Neuronal stem cell (in vitro differentiated cells): ENCODE data around the gene DNAH17.
A peak's percentile ranks its signal among the peaks of the same experiment; 100 is the strongest.

ENCODE experiments used
- DNase-seq: peaks from one replicate; pipeline ENCODE4 v3.0.0-alpha.2; 2013; ENCODE audit warnings: low spot score
- H2AFZ ChIP-seq: one replicate; pipeline ENCODE4 v1.6.1; 2013; ENCODE audit warnings: mild to moderate bottlenecking, low read length, inconsistent platforms
- H2AK5ac ChIP-seq: 2 replicates; pipeline ENCODE4 v1.6.1; 2013; ENCODE audit warnings: low read depth, mild to moderate bottlenecking, inconsistent platforms, low read length, moderate library complexity, mixed read lengths
- H2BK120ac ChIP-seq: 2 replicates; pipeline ENCODE4 v1.6.1; 2013; ENCODE audit warnings: low read depth, mild to moderate bottlenecking, inconsistent platforms, low read length, moderate library complexity, mixed read lengths
- H2BK12ac ChIP-seq: one replicate; pipeline ENCODE4 v1.6.1; 2013; ENCODE audit warnings: low read length, inconsistent platforms
- H2BK15ac ChIP-seq: 2 replicates; pipeline ENCODE4 v1.6.1; 2013; ENCODE audit warnings: mild to moderate bottlenecking, low read length, inconsistent platforms, mixed read lengths
- H2BK5ac ChIP-seq: one replicate; pipeline ENCODE4 v1.6.1; 2013; ENCODE audit warnings: inconsistent platforms, mild to moderate bottlenecking, low read length, moderate library complexity
- H3K14ac ChIP-seq: one replicate; pipeline ENCODE4 v1.6.1; 2013; ENCODE audit warnings: low read length, inconsistent platforms
- H3K18ac ChIP-seq: 2 replicates; pipeline ENCODE4 v1.6.1; 2013; ENCODE audit warnings: low read length, inconsistent platforms
- H3K23ac ChIP-seq: 2 replicates; pipeline ENCODE4 v1.6.1; 2013; ENCODE audit warnings: low read depth, mild to moderate bottlenecking, mixed read lengths, low read length, inconsistent platforms; ENCODE audit not compliant: poor library complexity
- H3K27ac ChIP-seq: replicated peaks from 3 replicates; pipeline ENCODE4 v1.5.1; 2013; ENCODE audit warnings: low read length, inconsistent platforms
- H3K27me3 ChIP-seq, 3 experiments: 2 replicates each; pipeline ENCODE4 v1.6.1; 2013; ENCODE audit warnings: low read length in 3 of 3, mild to moderate bottlenecking in 2 of 3, inconsistent platforms in 1 of 3, low read depth in 1 of 3, mixed read lengths in 1 of 3, moderate library complexity in 1 of 3; ENCODE audit not compliant: control insufficient read depth in 3 of 3, insufficient read depth in 3 of 3
- H3K36me3 ChIP-seq, 2 donors: replicated peaks in 1 of 2; 2 replicates each; pipeline ENCODE4 v1.6.1; 2013; ENCODE audit warnings: low read length in 2 of 2; ENCODE audit not compliant: control insufficient read depth in 2 of 2, insufficient read depth in 2 of 2
- H3K4ac ChIP-seq: 2 replicates; pipeline ENCODE4 v1.6.1; 2013; ENCODE audit warnings: inconsistent platforms, mild to moderate bottlenecking, low read length, moderate library complexity
- H3K4me1 ChIP-seq, 2 donors: 1 replicate in 1 of 2; 2 replicates in 1 of 2; pipeline ENCODE4 v1.6.1; 2013; ENCODE audit warnings: low read length in 2 of 2, low read depth in 1 of 2; ENCODE audit not compliant: control insufficient read depth in 2 of 2, insufficient read depth in 1 of 2
- H3K4me2 ChIP-seq: one replicate; pipeline ENCODE4 v1.6.1; 2013; ENCODE audit warnings: mild to moderate bottlenecking, low read length, inconsistent platforms; ENCODE audit not compliant: insufficient read depth, poor library complexity, severe bottlenecking
- H3K4me3 ChIP-seq, 2 donors: 2 replicates each; pipeline ENCODE4 v1.5.1; 2013; ENCODE audit warnings: low read length in 2 of 2, mild to moderate bottlenecking in 2 of 2, inconsistent platforms in 1 of 2, moderate library complexity in 1 of 2
- H3K79me1 ChIP-seq: one replicate; pipeline ENCODE4 v1.6.1; 2013; ENCODE audit warnings: low read depth, mild to moderate bottlenecking, inconsistent platforms, low read length, moderate library complexity
- H3K9ac ChIP-seq: one replicate; pipeline ENCODE4 v1.6.1; 2013; ENCODE audit warnings: mild to moderate bottlenecking, low read depth, low read length, inconsistent platforms; ENCODE audit not compliant: poor library complexity
- H3K9me3 ChIP-seq, 2 donors: replicated peaks in 1 of 2; 2 replicates each; pipeline versions ENCODE3 to v1.6.1; 2013; ENCODE audit warnings: low read length in 2 of 2, mild to moderate bottlenecking in 2 of 2, inconsistent platforms in 1 of 2, low read depth in 1 of 2, mixed read lengths in 1 of 2, moderate library complexity in 1 of 2; ENCODE audit not compliant: control insufficient read depth in 2 of 2, insufficient read depth in 1 of 2
- H4K8ac ChIP-seq: one replicate; pipeline ENCODE4 v1.6.1; 2013; ENCODE audit warnings: low read depth, mild to moderate bottlenecking, inconsistent platforms, low read length, moderate library complexity
- H4K91ac ChIP-seq: one replicate; pipeline ENCODE4 v1.6.1; 2013; ENCODE audit warnings: low read length, low read depth, mild to moderate bottlenecking, inconsistent platforms; ENCODE audit not compliant: poor library complexity
- WGBS, 2 donors: extraction: QIAGEN DNeasy Blood & Tissue Kit; methylation state at CpG; one replicate each; pipeline ENCODE4 v1.1.7; 2013; ENCODE audit warnings: missing lambda C conversion rate in 2 of 2, mixed read lengths in 1 of 2; ENCODE audit not compliant: insufficient read length in 2 of 2, insufficient replicate concordance in 1 of 2; ENCODE audit errors: extremely low coverage in 2 of 2; 5-methylcytosine and 5-hydroxymethylcytosine counted together

Gene DNAH17

DNA sequence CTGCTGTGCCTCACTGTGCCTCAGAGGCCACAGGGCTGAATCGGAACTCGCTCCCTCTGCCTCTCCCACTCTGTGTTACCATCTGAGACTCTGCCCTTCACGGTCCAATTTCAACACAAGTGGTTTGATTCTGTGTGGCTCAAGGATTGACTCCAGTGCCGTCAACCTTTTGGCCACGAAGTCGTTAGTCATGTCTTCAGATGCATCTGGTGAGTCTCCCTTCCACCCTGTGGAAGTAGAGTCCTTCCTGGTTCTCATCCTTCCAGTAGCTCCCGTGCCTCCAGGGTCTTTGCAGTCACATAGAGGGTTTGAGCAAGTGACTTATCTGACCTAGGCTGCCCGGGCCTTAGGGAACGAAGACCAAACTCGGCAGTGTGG is 147.6 kb downstream of the DNAH17 start:
- Histone ChIP-seq H3K23ac (no peak overlapping the region), H4K91ac (no peak overlapping the region), H3K9ac (no peak overlapping the region), H3K27ac (no peak overlapping the region), H3K27me3 (no peaks in the 10 kb centered on the region), H3K18ac (no peak overlapping the region), H2AK5ac (no peak overlapping the region), H3K4me1 (peaks cover 3 to 20% of the 10 kb centered on the region in 2 donors), H2AFZ (no peak overlapping the region), H2BK12ac (no peak overlapping the region), H2BK5ac (no peak overlapping the region), H4K8ac (no peak overlapping the region), H3K4me3 (no peak overlapping the region), H2BK15ac (no peak overlapping the region), H3K79me1 (no peaks in the 10 kb centered on the region), H3K4ac (no peak overlapping the region), H3K14ac (no peak overlapping the region), H3K4me2 (no peak overlapping the region), H3K36me3 (peaks cover 16 to 46% of the 10 kb centered on the region in 2 donors), H2BK120ac (no peak overlapping the region), H3K9me3 (no peaks in the 10 kb centered on the region)
- no CpG with 5 or more reads among the region's 10 CpGs for WGBS, 2 donors
- DNase-seq = no peak

- H3K27ac ChIP-seq = no peak overlapping the region
- H3K9ac ChIP-seq = peak overlapping the region; percentile 51
- no CpG with 5 or more reads among the region's 24 CpGs for WGBS, 2 donors
- H3K23ac ChIP-seq = peak overlapping the region; percentile 76
- peak overlapping the region; percentile 19 for H3K18ac ChIP-seq
- no peaks in the 10 kb centered on the region for H3K79me1 ChIP-seq
- H2BK5ac ChIP-seq = no peak overlapping the region
- no peak overlapping the region for H3K4me3 ChIP-seq
- H3K9me3 ChIP-seq = no peaks in the 10 kb centered on the region
- H3K14ac ChIP-seq = no peak overlapping the region
- H3K27me3 ChIP-seq = no peaks in the 10 kb centered on the region
- H3K4me2 ChIP-seq = no peak overlapping the region
- no peak overlapping the region for H4K91ac ChIP-seq
- H2BK15ac ChIP-seq = no peak overlapping the region
- no peak overlapping the region for H4K8ac ChIP-seq
- H2BK120ac ChIP-seq = no peak overlapping the region
- no peak overlapping the region for H3K4ac ChIP-seq
- no peak for DNase-seq
- peaks cover 20 to 52% of the 10 kb centered on the region in 2 donors for H3K36me3 ChIP-seq
- no peak overlapping the region for H2AFZ ChIP-seq
- H2AK5ac ChIP-seq = peak overlapping the region; percentile 20
- no peak overlapping the region for H2BK12ac ChIP-seq
- H3K4me1 ChIP-seq = peaks cover 0 to 17% of the 10 kb centered on the region in 2 donors
Observed at GRCh38 chr17:78428836-78429617, 148.2 kb downstream of the DNAH17 start.

- Histone ChIP-seq H3K4me1 (peaks cover 0 to 12% of the 10 kb centered on the region in 2 donors), H3K4me3 (no peak overlapping the region), H3K27me3 (no peaks in the 10 kb centered on the region), H2BK12ac (no peak overlapping the region), H2BK15ac (no peak overlapping the region), H3K9ac (peak overlapping the region; percentile 78), H3K4me2 (no peak overlapping the region), H4K8ac (no peak overlapping the region), H3K18ac (peak overlapping the region; percentile 39), H3K23ac (peak overlapping the region; percentile 34), H2AFZ (no peak overlapping the region), H4K91ac (no peak overlapping the region), H3K27ac (peak overlapping the region; percentile 3), H3K79me1 (peaks cover 2% of the 10 kb centered on the region), H3K9me3 (no peaks in the 10 kb centered on the region), H2AK5ac (no peak overlapping the region), H3K4ac (no peak overlapping the region), H2BK5ac (no peak overlapping the region), H2BK120ac (no peak overlapping the region), H3K36me3 (peaks cover 26 to 61% of the 10 kb centered on the region in 2 donors), H3K14ac (no peak overlapping the region)
- no peak for DNase-seq
- WGBS, 2 donors = no CpG with 5 or more reads among the region's 20 CpGs
Observed at GRCh38 chr17:78428025-78428575, 149.1 kb downstream of the DNAH17 start.

DNA sequence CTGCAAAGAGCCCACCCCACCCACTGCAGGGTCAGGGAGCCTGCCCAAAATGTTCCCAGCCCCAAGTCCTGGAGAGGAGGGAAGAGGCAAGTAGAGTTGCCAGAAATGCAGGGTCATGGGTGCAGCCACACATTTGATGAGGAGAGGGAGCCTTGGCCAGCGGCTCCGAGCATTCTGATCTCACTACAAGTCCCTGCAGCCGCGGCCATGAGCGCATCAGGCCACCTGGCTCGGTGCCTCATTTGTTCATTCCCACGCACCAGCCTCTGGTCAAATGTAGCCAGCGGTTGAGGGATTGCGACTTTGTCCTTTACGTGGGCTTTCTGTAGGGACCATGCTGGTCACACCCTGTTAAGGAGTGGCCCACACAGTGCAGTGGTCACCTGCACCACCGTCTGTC is 150.1 kb downstream of the DNAH17 start:
- DNase-seq = no peak
- no peak overlapping the region for H3K23ac ChIP-seq

More for the DNA sequence above, 150.1 kb downstream of the DNAH17 start:
- H2AFZ ChIP-seq = no peak overlapping the region
- peaks cover 29 to 71% of the 10 kb centered on the region in 2 donors for H3K36me3 ChIP-seq
- no peak overlapping the region for H3K9ac ChIP-seq
- no peak overlapping the region for H3K4me2 ChIP-seq
- H3K9me3 ChIP-seq = no peaks in the 10 kb centered on the region
- H3K79me1 ChIP-seq = peaks cover 3% of the 10 kb centered on the region
- H3K4me1 ChIP-seq = peaks cover 0 to 11% of the 10 kb centered on the region in 2 donors
- H2AK5ac ChIP-seq = no peak overlapping the region
- H2BK5ac ChIP-seq = no peak overlapping the region
- no peak overlapping the region for H3K14ac ChIP-seq
- H3K4ac ChIP-seq = no peak overlapping the region
- H4K8ac ChIP-seq = no peak overlapping the region
- WGBS, 2 donors = no CpG with 5 or more reads among the region's 11 CpGs
- H3K27me3 ChIP-seq = no peaks in the 10 kb centered on the region
- H2BK120ac ChIP-seq = no peak overlapping the region
- no peak overlapping the region for H3K4me3 ChIP-seq
- no peak overlapping the region for H2BK15ac ChIP-seq
- no peak overlapping the region for H3K27ac ChIP-seq
- no peak overlapping the region for H3K18ac ChIP-seq
- no peak overlapping the region for H2BK12ac ChIP-seq
- H4K91ac ChIP-seq = no peak overlapping the region
